Fibroblast of upper back skin (primary cell): ENCODE measurements around the gene TBC1D21.

Source experiments
- DNase-seq: peaks from one replicate; pipeline ENCODE4 v3.0.0-alpha.2; 2013

Gene TBC1D21

DNA sequence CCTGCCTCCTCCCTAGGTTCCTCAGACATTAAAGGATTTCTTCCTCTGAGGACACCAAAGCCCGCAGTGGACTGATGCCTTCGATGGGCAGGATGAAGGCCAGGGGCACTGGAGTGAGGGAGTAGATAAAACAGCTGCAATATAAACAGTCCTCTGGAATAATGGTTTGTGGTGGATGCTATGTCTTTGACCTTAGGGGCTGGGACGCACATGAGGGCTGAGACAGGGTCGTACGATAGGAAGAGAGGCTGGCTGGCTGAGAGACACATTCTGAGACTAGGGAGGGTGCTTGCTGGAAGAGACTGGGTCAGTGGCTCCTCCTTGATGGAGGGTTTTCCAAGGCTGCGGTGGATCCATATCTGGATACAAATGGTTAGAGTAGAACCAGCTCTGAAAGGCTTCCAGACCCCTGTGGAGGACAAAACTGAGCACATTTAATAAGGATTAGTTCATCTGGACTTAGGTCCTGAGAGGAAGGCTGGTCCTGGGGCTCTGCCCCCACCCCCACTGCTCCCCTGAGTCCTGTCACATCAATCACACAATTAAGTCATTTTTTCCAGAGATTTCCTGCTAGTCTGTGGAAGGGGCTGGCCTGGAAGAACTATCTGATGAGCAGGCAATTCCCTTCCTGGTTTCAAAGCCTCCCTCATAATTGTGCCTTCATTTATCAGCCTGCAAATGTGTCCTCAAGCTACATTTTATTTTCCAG lies 15.8 kb downstream of the TBC1D21 start:
- DNase-seq: no peak

DNA sequence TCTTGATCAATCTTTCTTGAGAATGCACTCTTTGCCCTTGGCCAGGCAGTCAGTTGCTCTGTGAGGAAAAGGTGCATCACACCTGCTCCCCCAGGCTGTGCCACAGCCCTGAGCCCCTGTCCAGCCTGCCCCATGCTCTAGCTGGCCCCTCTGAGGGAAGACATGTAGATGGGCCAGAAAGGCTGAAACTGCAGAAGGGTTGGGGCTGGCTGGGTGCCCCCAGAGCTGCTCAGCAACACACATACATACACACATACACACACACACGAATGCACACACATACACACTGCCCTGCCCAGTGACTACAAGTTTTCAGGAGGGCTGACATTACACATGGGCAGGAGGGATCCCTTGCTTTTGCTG lies 16.4 kb downstream of the TBC1D21 start:
- DNase-seq: no peak

DNA sequence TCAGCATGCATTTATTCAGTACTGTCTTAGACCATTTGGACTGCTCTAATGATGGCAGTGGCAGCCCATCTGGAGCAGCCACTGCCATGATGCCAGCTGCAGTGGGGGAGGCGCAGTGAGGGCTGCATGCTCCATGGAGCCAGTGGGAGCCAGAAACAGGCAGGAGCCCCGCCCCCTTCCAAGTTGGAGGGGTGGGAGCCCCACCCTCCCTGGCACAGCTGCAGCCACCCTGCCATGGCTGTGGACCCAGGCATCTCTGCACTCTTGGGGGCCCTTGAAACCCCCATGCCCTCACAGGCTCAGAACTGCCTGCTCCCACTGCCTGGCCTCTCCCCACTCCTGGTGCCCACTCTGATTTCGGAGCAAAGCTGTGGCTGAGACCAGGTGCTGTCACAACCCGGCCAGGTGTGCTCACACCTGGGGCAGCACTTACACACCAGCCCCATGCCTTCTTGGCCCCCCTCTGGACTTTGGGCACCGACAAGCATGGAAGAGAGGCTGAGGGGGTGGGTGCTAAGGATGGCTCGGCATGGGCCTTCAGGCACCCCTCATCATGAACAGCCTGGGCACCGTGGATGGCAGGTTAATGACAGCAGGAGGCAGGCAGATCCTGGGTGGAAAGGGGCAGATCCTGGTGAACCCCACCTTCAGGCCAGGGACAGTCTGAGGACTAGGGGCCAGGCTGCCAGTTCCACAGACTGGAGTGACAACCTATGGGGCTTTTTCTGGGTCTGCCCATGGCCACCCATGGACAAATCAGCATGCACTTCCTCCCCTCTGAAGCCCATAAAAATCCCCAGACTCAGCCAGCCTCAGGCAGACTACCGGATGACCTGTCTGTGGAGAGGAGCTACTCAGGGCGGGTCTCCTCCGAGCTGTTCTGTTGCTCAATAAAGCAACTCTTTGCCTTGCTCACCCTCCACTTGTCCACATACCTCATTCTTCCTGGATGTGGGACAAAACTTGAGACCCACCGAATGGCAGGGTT lies 18.3 kb downstream of the TBC1D21 start:
- DNase-seq: no peak

DNA sequence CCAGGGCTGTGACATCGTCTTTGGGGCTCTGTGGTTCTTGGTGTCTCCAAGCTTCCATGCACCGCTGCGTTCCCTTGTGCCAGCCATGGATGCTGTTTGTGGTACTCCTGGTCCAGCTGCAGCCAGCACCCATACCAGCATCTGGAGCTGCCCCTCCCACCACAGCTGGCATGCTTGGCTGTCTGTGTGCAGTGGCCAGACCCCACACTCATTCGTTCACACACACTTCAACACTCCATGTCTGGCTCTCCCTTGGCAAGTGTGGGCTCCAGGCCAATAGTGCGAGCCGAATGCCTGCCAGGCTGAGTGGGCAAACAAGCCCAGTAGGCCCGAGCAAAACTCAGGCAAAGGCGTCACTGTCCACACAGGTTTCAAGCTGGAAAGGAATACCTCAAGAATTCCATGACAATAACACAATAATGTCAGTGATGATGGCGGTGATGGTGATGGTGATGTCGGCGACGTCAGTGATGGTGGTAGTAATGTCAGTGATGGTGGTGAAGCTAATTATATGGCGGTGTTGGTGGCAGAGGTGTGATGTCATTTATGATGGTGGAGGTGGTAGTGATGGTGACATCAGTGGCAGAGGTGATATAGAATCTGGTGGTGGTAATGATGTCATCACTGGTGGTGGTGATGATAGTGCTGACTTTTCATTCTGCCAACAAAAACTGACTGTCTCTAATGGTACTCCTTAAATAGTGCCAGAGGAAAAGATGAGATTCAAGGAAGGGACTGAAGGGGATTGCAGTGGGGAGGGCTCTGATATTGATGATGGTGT lies 19.3 kb downstream of the TBC1D21 start:
- DNase-seq: no peak

DNA sequence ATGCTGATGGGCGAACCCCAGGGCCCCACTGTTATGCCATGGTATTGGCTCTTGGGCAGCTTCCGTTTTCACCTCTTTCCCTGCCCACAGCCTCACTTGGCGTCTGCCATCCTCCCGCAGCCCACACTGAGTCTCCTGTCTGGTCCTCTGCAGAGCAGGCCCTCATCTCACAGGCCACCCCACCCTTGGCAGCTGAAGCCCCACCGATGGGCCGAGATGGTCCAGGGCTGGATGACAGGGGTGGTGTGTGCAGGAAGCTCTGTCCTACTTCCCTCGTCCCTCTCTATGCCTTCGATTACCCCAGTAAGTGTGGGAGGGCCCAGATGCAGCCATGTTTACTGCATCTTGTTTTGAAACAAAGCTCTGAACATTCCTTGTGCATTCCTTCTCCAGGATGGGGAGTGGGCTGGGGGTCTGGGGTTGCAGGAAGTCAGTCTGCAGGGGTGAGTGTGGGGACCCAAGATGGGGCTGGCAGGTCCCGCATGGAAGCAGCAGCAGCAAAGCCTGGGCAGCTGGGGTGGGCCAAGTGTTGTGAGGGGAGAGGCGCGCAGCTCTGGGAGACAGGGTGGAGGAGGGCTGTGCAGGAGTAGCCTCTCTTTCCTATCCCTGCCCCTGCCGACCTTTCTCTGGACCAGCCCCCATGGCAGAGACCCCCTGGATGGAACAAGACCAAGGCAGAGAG lies 20.9 kb downstream of the TBC1D21 start:
- no peak for DNase-seq

DNA sequence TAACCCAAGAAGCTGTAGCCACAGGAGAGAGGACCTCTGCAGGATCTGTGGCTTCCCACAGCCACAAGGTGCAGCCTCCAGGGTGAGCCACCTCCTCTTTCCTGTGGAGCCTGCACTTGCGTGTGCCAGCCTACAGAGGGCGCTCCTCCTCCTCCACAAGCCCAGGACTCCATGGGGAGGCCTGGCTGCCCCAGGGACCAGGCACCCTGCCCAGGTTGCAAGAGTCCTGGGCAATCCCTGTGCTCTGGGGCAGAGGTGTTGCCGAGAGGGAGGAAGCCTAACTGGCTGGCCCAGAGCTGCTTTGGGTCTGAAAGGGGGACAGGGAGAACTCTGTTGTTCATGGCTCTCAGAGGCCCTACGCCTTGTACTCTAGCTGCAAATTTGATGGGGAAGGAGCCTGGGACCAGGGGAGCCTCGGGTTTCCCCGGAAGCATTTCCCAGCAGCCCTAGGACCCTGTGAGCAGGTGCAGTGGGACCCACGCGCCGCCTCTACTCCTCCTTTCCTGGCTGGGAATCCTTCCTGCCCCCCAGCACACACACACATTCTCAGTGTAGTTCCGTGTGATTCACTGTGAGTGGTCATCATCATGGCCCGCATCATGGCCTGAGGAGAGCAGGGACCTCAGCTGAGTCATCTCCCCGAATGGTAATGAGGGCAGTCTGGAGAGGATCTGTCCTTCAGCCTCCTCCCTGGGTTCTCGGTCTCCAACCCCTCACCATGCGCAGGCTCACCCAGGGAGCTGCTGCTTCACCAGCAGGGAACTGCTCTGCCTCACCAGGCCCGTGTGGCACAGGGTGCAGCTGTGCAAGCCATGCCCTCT lies 24.3 kb downstream of the TBC1D21 start:
- peak; percentile 70 for DNase-seq

DNA sequence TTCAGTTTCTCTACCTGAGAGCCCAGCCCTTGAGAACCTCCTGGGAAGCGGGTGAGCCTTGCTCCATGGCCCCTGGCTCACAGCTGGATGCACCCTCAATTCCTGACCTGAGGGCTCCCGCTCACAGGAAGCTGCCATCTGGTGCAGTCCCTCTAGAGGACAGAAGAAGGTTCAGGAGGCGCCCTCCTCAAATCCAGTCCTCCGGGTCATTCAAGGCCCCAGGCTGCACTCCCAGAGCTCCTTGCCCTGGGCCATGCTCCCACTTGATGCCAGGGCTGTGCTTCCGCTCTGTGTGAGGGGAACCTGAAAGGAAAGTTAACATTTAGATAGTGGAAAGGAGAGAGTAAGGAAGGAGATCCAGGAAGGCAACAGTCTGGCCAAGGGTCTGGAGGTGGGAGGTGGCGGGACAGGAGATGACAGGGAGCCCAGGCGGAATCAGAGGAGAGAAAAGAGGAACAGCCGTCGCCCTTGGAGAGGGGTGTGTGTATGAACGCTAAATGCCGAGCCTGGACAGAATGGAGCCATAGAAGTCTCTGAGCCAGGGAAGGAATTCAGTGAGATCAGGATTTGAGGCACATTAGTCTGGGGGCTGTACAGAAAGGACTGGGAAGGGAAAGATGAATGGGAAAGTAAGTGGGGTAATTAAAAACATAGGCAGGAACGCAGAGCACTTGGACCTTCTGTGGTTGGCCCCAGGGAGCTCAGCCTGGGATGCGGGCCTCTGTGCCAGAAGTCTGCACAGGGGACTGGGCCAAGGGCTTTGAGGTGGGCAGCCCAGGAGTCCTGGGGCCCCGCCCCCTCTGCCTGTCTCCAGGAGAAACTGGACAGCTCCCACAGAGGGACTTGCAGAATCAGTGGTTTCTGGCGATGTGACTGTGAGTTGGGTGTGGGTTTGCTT lies 26.1 kb downstream of the TBC1D21 start:
- peak; percentile 70 for DNase-seq

DNA sequence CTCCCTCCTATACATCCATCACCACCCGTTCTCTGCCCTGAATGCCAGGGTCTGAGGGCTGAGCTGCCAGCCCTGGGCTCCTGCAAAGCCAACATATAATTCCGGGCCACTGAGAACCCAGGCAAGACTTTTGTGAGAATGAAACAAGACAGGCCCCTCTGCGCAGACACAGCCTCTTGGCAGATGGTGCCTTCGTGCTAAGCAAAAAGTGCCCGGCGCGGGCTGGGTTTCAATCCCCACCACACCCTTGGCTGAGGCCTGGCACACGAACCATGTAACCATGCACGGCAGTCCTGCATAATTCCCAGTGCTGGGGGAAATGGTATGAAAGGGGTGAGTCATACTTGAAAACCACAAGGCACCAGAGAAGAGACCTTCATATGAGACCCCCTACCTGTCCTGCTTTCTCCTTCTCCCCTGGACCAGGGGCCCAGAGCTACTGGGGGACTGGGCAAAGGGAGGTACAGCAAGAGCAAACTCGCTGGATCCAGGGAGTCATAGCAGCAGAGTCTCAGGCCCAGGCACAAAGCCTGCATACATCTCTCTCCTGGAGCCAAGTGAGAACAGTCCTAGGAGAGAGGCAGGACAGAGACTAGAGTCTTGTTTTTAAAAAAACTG lies 26.8 kb downstream of the TBC1D21 start:
- DNase-seq: peak; percentile 50

DNA sequence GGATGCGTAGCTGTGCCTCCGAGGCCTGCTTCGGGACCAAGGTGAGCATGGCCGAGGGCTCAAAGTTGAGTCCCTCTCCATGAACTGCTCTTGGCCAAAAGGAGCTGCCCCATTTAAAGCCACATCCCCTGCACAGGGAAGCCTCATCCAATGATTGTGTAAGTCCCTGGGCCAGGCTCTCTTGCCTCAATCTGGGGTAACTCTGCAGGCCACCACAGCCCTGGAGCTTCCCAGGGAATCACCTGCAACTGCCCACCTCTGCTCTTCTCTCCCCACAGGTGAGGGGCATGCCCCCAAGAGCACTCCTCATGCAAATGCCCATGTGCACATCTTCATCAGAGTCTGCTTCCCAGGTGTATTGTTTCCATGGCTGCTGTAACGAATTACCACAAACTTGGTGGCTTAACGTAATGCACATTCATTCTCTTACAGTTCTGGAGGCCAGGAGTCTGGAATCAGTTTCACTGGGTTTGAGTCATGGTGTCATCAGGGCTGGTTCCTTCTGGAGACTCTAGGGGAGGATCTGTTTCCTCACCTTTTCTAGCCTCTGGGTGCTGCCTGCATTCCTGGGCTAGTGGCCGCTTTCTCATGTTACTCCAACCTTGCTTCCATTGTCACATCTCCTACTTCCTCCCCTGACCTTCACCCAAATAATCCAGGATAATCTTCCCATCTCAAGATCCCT lies 27.9 kb downstream of the TBC1D21 start:
- DNase-seq: no peak

DNA sequence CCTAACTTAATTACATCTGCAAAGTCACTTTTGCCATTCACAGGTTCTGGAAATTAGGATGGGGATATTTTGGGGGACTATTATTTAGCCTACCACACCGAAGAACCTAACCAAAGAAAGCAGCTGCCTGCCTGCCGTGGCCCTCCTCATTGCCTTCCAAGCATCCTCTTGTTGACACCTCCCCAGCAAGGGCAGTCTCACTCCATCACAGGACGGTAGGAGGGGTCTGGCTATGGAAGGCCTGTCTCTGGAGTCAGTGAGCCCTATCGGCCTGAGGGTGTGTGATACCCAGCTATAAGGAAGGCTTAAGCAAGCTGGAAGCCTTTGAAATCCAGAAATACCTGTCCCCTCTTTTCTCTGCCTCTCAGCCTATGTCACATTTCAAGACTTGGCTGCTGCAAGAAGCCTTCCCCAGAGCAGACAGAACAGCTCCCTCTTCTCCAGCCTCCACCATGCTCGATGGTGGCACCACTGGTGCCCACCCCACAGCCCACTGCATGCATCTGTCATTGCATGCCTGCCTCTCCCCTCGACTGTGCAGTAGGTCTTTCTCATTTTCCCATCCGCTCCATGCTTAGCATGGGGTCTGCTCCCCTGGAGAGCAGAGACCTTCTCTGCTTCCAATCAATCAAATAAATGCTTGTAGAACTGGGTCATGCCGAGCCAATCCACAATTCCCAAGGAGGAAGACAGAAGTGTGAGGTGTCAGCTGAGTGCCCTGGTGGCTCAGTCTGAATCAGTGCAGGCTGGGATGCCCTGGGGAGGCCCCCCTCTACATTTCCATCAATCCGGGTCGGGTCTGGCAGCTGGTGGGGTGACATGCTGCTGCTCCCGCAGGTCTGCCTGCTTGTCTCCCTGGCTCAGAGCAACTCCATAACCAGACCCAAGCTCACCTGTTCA lies 29.0 kb downstream of the TBC1D21 start:
- DNase-seq: no peak

DNA sequence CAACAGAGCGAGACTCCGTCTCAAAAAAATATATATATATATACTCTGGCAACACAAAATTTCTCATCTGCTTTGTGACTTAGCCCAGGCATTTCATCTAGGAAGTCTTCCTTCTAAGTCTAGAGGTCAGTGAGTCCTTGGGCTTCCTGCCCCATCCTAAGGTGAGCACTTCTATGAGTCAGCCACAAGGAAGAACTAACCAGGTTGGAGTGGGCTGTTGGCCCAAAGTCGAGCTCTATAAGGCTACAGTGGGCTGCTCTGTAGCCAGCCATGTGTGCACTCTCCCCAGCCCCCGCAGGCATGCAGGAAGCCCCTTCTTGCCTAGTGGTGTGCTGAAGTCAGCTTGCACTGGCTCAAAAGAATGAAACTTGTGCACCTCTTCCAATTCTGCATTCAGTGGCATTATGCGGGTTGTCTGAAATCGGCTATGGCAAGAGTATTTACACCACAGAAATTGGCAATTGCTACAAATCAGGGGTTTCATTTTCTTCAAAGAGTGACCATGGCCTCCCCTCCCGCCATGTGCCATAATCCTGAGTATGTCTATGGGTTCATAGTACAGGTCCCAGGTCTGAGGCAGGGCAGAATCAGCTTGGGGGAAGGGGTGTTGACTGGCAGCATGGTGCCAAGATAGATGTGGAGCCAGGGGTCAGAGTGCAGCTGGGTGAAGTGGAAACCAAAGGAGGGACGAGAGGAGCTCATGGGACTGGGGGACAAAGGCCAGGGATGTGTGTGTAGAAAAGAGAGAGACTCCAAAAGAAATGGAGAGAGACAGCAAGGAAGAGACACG lies 30.9 kb downstream of the TBC1D21 start:
- DNase-seq: no peak

DNA sequence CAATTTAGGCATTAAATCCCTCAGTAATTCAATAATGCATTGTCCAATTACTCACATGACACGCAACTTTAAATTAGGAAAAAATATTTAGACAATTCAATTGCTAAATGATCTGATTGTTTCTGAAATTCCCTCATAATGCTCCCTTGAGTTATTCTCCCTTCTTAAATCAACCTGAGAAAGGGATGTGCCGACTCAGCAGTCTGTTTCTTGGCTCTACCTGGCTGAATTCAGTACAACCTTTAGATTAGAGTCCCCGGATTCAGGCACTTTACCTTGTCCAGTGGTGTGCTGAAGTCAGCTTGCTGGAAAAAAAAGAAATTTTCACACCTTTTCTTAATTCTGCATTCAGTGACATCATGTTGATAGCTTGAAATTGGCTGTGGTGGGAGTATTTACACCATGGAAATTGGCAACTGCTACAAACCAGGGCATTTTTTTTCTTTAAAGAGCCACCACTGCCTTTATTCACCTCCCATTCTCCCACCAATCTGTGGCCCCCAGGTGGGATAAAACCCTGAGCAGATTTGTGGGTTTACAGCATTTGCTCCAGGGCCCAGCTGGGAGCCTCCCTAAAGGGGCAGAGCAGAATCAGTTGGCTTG lies 32.0 kb downstream of the TBC1D21 start:
- DNase-seq: no peak

DNA sequence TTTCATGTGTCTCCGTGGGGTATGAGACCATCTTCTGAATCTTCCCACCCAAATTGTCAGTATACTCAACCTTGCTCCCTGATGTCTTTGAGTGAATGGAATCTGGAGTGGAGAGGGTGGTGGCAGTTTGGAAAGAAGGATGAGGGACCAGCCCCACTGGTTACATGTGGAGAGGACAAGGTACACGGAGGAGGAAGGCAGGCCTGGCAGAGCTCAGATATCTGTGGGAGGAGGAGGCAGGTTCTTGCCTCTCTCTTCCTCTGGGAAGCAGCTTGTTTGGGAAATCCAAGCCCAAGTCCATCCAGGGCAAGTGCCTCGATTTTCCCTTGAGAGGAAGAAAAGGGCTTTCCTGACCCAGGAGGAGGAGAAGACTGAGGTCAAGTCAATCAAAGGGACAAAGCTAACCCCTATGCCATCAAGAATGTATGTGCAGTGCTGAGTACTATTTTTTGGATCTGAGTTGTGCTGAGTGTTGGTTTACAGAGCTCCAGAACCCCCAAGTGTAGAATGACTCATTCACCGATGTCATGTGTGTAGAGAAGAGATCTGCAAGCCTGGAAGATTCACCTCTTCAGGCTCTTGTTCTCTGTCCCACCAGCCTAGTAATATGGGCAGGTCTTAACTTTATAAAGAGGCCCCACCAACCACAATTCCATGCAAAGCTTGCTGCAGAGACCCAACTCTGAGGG lies 33.1 kb downstream of the TBC1D21 start:
- DNase-seq: peak; percentile 57

DNA sequence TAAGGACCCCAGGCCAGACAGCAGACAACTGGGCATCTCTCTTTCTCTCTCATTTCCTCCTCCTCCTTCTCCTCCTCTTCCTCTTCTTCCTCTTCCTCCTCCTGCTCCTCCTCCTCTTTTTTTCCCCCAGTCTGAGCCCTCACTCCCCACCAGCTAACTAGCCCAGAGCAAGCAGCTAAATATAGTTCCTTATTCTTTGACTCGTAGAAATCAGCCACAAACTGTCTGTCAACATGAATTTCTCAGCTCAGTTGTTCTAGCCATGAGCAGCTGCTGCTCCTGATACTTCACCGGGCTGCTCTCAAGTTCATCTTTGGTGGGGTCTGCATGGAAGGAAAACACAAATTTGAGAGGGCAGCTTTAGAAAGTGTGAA lies 33.7 kb downstream of the TBC1D21 start:
- no peak for DNase-seq

DNA sequence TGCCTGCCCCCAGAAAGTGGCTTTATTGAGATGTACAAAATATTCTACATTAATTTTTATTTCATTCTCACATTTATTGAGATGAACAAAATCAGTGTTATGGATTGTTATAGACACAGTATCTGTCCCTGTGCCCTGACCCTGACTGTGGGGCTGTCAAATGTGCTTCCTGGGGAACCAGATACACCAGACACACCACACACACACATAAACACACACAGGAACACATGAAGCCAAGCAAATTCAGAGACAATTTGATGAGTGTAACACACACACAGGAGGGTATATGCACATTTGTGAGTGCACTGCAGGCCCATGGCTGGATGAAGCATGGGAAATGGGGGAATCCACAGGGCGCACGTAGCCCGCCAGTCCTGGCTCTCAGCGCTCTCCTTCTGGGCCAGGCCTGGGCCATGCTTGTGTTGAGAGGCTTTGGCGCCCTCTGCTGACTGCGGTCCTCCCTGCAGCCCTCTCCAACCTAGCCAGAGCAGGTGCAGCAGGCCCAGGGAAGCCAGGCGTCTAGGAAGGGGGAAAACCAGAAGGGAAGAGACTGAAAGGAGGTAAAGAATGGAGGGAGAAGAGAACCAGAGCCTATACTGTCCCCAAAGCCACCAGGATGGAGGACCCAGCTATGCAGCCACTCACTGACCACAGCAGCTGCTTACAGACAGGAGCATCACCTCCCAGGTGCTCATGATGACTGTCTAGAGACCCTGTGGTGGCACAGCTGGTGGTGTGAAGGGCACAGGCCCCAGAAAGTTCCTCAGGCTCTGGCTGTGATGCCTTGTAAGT lies 34.9 kb downstream of the TBC1D21 start:
- peak; percentile 65 for DNase-seq

DNA sequence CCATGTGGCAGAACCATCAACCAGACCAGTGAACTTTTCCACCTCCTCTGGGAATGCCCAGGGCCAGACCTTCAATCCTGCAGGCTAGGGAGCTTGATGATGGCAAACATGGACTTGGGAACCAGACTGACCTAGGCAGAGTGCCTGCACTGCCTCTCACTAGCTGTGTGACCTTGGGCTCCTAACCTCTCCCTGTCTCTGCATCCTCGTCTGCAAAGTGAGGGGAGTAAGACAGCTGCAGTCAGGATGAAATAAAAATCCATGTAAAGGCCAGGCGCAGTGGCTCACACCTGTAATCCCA lies 35.4 kb downstream of the TBC1D21 start:
- no peak for DNase-seq
